GM19025 (cell line): ENCODE data around the gene HIC1.

Source experiments
- ATAC-seq: cut with Tn5 transposase; IDR thresholded peaks from one replicate; pipeline ENCODE4 v1.9.1; 2021; ENCODE audit warnings: mild to moderate bottlenecking, low read depth, moderate library complexity; ENCODE audit not compliant: unreplicated experiment

The HIC1 gene

DNA sequence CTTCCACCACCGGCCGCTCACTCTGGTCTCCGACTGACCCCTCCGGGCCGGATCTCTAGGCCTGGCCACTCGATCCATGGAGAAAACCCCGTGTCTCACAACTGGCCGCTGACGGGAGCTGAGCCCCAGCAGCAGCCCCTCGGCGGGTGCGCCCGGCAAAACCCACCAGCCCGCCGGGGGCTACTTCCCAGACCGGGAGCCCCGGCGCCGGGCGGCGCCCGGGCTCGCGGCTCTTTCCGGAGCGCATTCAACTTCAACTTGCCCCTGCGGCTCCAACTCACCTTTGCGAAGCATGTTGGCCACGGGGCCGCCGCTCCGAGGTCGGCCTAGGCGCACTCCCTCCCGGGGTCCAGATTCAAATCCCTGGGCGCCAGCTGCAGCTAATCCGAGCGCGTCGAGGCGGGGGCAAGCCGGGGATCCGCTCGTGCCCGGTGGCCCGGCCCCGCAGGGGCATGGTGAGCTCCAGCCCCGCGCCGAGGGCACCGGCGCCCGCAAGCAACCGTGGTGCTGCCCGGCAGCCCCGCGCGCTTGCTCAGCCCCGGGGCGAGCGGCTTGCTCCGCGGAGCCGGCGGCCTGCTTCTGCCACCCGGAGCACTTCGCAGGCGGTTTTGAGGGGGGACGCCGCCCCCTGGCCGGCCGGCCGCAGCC is 30.2 kb upstream of the HIC1 start:
- ATAC-seq: no peak

DNA sequence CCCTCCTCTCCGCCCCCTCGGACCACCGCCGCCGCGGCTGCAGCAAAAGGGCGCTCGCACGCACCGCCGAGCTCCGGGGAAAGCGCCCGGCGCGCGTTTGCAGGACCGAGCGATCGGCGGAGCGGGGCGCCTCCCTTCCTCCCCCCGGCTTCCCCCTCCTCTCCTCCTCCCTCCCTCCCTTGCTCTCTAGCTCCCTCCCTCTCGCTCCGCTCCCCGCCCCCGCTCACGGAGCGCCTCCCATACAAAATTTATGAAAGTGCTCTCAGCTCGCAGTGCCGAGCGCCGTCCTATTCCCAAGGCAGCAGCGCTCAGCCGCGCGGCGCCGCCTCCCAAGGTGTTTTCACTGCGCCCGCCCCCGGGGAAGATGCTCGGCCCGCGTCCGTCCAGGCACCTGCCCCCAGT is 29.7 kb upstream of the HIC1 start, which contains the start of gene RTN4RL1:
RTN4RL1 (minus strand) TSS at position 115 of the 402 bp plus-strand sequence. CDS start 469 bp downstream, outside the sequence.
- no peak for ATAC-seq

DNA sequence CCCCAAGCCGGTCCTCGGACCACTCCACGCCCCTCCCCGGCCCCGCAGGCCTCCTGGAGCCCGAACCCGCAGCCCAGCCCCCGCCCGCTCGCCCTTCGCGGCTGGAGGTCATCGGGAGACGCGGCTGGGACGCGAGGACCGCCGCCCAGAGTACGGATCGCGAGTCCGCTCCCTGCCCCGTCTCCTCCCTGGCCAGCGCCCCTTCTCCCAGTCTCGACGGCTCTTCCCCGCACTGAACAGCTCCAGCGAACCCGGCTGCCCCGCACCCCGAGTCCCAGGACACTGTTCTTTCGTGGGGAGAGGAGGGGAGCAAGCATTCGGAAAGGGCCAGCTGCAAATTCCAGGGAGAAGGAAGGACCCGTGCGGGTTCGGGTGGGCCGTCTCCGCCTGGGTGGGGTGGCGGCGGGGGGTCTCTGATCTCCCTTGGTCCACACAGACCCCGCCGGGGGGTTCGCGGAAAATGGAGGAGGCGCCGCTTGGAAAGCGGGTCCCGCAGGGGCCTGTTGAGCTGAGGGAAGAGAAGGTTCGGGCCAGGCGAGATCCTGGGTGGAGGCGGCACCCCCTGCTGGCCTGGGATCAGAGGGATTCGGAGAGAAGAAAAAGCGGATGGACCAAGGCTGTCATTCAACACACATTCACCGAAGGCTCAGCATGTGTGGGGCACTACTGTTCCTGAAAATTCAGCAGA is 29.1 kb upstream of the HIC1 start:
- ATAC-seq: no peak

DNA sequence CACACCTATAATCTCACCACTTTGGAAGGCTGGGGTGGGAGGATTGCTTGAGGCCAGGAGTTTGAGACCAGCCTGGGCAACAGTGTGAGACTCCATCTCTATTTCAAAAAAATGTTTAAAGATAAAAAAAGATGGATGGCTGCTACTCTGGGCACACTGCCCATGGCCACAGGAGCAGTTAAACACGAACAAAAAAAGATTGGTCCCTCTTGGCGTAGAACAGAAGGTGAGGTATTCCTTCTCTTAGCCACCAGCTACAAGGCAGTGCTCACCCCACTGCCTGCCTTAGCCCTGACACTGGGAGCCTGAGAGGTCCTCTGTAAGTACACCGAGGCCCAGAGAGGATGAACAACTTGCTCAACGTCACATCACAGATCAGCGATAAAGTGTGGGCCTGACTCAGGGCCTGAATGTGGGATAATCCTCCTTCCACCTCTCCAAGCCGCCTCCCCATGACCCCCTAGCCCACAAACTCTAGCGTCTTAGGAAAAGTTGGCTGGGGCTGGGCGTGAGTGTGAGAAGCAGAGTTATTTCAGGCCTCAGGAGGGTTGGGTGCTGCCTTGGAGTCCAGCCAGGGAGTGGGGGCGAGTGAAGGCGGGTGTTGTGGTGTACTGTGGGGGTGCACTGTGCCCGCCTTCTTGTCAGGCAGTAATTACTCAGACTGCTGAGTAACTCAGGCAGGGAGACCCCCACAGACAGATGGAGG is 27.2 kb upstream of the HIC1 start:
- no peak for ATAC-seq

DNA sequence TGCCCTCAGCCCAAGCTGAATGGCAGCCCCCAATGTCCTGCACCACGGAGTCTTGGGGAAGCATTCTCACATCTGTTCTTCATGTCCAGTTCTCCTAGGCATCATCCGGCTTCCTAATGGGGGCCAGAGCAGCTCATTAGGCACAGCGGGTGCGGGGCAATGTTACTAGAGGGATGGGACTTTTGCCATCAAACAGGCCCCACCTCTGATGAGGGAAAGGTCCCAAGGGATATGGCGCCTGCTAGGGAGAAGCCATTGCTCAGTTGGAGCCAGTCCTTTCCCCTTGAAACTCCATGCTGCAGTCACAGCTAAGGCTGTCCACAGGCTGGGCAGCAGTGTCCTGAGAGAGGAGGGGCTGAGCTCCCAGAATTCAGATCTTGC is 26.7 kb upstream of the HIC1 start:
- no peak for ATAC-seq

DNA sequence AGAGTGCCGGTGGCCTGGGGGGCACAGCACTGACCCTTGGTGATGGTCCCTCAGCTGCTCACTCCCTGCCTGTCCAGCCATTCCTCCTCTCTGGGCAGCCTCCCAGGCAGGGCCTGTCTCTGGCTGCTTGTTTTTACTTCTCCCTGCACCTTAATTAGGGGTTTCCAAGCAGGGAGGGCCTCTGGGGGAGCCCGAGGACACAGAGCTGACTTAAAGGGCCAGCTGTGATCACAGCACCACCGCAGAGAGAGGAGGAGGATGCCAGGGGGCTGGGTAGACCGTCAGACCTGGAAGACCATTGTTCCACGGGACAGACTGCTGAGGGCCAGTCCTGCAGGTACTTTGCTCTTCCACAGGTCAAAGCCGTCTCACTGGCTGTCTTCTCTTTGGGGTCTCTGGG is 26.2 kb upstream of the HIC1 start:
- no peak for ATAC-seq

DNA sequence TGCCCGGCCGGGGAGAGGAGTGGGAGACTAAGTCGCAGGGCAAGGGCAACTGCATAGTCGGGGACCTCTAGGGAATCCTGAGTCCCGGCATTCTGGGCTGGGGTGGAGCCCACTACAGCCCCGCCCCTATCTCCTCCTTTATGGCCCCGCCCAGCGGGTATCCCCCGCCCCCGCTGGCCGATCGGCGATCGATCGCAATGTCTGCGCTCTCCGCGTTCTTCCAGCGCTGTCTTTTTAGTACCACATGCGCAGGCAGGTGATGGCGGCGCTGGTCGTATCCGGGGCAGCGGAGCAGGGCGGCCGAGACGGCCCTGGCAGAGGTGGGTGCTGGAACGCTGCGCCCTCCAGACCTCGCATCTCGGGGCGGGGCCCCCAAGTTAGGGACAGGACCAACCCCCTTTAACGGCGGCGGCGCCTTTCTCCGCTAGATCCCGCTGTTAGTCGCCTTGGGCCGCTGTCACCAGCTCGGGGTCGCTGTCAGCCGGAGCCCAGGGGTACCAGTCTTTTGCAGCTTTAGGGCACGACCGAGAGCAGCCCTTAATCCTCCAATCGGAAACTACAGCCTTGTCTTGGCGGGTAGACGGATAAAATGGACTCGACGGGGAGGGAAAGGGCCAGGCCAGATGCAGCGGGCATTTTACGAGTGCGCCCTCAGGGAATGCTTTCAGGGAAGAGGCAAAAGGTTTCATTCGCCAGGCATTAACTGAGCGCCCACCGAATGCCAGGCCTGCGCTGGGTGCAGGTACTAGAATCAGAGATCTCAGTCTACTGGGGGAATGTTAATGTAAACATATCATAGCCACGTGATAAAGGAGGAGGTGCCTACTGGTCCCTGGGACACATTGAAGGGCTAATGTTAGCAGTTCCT is 24.8 kb upstream of the HIC1 start, which contains the start of gene DPH1:
DPH1 (plus strand) TSS at position 243 of the 868 bp plus-strand sequence; CDS start at position 260, 17 bp downstream.
- peak; percentile 54 for ATAC-seq

DNA sequence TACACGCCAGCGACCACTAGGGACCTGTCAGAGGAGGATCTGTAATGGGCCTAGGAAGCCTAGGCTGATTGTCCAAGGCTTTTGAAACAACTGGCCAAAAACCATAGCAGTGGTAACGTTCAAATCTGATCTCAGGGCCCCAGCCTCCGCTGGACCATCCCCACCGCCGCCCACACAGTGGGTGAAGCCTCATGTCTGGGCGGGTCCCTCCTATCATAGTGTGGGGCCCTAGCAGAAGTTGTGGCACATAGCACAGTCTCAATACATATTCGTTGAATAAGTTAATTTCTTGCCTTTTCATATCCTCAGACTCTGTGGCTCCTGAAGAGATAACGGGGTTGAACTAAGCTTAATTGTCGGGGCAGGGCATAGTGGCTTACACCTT is 24.1 kb upstream of the HIC1 start:
- peak; percentile 7 for ATAC-seq

DNA sequence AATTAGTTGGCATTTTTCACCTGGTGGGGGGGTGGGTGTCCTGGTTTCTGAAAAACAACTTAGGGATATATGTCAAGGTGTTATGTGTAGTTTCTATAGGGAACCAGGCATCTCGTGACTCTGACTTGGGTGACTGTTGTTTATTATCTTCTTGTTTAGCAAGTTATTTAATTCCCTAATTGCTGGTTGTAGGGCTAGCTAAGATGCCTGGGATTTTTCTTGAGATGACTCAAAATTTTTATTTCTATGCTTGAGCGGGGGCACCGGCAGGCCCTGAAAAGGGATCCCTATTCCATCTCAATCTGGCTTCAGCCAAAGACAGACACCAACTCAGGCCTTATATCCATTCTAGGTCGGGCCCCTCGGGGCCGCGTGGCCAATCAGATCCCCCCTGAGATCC is 21.8 kb upstream of the HIC1 start:
- no peak for ATAC-seq

DNA sequence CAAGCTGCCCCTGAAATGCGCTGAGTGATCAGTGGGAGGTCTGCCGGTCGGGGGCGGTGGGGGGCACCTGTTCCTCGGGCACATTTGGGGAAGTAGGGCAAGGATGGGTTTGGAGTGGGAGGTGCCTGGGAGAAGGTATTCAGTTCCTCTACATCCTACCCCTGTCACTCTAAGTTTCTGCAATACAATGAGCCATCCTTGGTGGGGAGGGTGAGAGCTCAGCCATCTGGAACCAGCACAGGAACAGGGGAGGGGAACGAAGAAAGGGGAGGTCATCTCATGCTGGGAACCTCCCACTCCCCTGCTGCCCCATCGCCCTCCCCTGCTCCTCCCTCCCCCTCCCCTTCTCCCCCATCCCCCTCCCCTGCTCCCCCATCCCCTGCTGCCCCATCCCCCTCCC is 20.7 kb upstream of the HIC1 start:
- ATAC-seq: no peak

DNA sequence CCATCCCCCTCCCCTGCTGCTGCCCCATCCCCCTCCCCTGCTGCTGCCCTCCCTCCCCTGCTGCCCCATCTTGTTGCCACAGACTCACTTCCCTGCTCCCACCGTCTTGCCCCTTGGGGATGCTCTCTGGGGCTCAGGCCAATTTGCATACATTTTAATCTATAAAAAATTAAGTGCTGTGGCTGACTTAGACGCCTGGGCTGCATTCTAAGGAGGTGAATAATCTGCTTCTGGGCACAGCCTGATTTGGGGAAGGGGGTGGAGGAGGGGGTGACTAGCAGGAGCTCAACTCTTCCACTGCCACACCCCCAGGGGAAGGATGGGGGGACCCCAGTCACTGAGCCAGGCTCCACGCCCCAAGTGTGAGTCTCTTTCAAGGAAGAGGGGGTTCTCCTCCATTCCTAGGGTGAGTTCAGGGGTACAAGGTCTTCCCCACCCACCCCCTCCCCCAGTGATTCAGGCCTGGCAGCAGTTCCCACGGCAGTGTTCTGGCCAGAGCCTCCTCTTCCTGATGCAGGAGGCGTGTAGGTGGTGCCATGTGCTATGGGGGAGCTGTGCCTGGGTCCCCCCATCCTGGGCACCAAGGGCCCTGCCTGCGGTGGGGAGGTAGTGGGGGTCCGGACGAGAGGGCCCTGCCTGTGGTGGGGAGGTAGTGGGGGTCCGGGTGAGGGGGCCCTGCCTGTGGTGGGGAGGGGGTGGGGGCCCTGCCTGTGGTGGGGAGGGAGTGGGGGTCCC is 19.9 kb upstream of the HIC1 start:
- no peak for ATAC-seq

DNA sequence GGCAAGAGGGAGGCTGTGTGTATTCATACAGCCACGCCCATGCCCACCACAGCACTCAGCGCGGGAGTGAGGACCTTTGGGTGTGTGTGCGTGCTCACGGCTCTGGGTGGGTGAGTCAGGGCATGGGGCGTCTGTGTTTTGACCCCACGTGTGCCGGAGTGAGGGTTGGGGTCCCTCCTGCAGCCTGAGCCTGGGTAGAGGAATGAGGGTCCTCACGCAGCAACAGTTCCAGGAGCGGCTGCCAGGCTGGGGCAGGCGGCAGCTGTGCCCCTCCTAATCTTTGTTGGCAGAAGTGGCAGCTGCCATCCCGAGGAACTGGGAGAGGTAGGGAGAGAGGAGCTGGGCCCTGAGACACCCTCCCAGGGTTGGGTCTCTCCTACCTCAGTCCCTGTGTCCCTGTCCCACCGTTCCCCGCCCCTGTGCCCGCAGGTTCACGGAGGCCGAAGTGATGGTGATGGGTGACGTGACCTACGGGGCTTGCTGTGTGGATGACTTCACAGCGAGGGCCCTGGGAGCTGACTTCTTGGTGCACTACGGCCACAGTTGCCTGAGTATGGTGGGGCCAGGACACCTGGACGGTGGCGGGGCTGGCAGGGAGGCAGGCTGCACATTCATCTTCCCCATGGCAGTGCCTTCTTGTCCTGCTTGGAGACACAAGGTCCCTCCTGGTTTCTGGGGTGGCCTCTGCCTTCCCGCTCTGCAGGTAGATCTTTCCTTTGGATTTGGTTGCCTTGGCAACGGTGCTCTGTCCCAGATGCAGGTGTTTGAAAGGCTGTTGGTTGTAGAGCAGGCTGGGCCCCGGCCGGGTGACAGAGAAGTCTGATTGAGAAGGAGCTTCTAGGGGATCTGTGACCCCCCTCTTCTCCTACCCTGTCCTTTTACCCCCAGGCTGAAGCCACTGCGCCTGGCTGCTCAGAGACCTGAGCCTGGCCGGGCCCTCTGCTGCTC is 19.1 kb upstream of the HIC1 start:
- ATAC-seq: no peak

DNA sequence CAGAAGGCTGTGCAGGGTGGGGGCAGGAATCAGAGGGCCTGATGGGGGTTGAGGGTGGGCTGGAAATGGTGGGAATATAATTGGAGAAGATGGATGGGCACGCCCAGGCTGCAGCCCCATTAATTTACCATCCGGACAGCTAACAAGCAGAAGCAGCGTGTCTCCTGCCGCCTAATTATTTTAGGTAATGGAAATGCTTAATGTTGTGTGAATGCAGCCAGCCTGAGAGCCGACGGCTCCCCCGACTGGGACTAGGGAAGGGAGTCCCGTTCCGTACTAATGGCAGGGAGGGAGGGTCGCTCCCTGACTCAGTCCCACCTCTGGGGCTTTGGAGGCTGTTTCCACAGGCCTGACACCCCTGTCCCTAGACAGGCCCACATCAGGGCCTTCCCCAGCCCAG is 17.7 kb upstream of the HIC1 start:
- ATAC-seq: no peak

DNA sequence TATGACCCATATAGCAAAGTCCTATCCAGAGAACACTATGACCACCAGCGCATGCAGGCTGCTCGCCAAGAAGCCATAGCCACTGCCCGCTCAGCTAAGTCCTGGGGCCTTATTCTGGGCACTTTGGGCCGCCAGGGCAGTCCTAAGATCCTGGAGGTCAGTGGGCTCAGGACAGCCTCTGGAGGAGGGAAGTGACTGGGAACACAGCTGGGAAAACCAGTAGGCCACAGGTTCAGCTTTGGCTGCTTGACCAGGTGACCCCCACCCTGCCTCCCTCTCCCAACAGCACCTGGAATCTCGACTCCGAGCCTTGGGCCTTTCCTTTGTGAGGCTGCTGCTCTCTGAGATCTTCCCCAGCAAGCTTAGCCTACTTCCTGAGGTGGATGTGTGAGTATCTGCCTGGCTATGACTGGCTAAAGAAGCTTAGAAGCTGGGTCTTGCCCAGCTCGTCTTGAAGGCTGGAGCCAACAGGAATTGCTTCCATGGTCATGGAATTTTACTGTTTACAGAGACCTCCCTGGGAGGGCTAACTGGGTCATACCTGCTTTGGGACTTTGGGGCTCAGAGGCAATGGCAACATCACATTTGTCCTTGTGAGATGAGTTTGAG is 14.6 kb upstream of the HIC1 start:
- no peak for ATAC-seq

DNA sequence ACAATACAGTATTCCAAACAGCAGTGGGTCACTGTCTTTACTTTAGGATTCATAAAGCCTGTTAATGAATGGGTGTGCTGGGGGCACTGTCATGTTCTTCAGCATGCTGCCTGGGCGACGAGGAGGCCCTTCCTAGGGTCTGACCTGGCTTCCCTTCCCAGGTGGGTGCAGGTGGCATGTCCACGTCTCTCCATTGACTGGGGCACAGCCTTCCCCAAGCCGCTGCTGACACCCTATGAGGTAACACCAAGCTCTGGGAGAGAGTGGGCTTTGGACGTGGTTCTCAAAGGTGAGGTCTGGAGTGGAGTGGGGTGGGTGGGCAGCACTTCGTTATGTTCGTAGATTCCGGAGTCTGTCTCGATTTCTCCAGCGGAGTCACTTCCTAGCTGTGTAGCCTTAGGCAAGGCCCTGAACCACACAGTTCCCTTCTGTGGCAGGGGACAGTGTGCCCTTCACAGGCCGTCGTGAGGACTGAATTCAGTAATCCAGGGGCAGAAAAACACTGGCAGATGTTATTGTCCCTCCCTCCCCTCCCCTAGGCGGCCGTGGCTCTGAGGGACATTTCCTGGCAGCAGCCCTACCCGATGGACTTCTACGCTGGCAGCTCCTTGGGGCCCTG is 13.9 kb upstream of the HIC1 start:
- ATAC-seq: no peak

DNA sequence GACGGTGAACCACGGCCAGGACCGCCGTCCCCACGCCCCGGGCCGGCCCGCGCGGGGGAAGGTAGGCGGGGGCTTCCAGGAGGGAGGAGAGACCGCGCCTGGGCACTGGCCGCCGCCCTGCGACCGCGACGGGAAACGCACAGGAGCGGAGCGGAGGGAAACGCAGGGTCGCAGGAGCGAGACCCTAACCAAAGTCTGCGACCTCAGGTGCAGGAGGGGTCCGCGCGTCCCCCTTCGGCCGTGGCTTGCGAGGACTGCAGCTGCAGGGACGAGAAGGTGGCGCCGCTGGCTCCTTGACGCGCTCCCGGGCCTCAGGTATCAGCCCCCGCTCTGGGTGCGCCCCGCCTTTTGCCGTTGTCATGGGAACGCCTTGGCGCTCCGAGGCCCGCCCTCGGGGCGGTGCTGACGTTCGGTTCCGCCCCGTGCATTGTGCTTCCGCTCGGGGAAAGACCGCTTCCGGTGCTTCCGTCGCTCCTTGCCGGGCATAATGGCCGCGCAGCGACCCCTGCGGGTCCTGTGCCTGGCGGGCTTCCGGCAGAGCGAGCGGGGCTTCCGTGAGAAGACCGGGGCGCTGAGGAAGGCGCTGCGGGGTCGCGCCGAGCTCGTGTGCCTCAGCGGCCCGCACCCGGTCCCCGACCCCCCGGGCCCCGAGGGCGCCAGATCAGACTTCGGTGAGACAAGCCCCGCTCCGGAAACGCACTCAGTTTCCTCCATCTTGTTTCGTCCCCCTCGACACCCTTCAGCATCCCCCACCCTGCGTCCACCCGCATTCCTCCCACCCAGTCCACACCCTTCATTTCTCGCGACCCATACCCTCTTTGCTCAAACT is 13.1 kb upstream of the HIC1 start, which contains the start of gene OVCA2:
OVCA2 (plus strand) TSS at position 462 of the 829 bp plus-strand sequence; CDS start at position 488, 26 bp downstream.
- peak; percentile 94 for ATAC-seq

DNA sequence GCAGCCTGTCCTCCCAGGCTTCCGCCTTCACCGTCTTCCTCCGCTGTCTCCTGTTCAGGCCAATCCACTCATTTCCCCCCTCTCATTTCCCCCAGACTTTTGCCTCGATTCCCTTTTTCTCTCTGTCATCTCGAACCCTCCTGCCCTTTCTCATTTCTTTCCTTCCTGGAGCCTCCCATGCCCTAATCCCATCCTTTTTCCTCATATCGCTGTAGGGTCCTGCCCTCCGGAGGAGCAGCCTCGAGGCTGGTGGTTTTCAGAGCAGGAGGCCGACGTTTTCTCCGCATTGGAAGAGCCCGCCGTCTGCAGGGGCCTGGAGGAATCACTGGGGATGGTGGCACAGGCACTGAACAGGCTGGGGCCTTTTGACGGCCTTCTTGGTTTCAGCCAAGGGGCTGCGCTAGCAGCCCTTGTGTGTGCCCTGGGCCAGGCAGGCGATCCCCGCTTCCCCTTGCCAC is 12.5 kb upstream of the HIC1 start:
- no peak for ATAC-seq
